Stimulated activated naive B cell treated with anti-CD40 and anti-IgM and Interleukin-4, amounts not matched to agents 10 μg/mL and 1 μg/mL and 100 μg/mL, for 72 hours (primary cell): ENCODE measurements around the gene SPRN.
A peak's percentile ranks its signal among the peaks of the same experiment; 100 is the strongest.
"Not testable (repeated sequence)": the region's sequence is repeated elsewhere in the genome, so short reads cannot be mapped to it uniquely, and the experiment has no call there.

Experiments used
- ATAC-seq, 2 donors: fragments of 150-1000 bp; cut with Tn5 transposase; replicated peaks; 2 replicates each; pipeline ENCODE4 v1.10.0; 2021; ENCODE audit warnings: moderate library complexity in 1 of 2
- DNase-seq: peaks from one replicate; pipeline ENCODE4 v3.0.0; 2021
- H3K27ac Mint-ChIP-seq: one replicate; pipeline ENCODE4 v1.8.0; 2022; ENCODE audit warnings: mild to moderate bottlenecking, mixed read lengths
- H3K27me3 Mint-ChIP-seq, 2 donors: one replicate each; pipeline ENCODE4 v1.8.0; 2022; ENCODE audit warnings: mixed read lengths in 2 of 2
- H3K36me3 Mint-ChIP-seq, 2 donors: one replicate each; pipeline ENCODE4 v1.8.0; 2022; ENCODE audit warnings: mixed read lengths in 2 of 2, mild to moderate bottlenecking in 1 of 2
- H3K4me1 Mint-ChIP-seq, 2 donors: one replicate each; pipeline ENCODE4 v1.8.0; 2022; ENCODE audit warnings: mixed read lengths in 2 of 2, mild to moderate bottlenecking in 1 of 2
- H3K4me3 Mint-ChIP-seq, 2 donors: one replicate each; pipeline ENCODE4 v1.8.0; 2022; ENCODE audit warnings: mild to moderate bottlenecking in 2 of 2, mixed read lengths in 2 of 2, moderate library complexity in 1 of 2
- H3K9me3 Mint-ChIP-seq, 2 donors: one replicate each; pipeline ENCODE4 v1.8.0; 2022; ENCODE audit warnings: mixed read lengths in 2 of 2, mild to moderate bottlenecking in 1 of 2

SPRN gene, protein sequence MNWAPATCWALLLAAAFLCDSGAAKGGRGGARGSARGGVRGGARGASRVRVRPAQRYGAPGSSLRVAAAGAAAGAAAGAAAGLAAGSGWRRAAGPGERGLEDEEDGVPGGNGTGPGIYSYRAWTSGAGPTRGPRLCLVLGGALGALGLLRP

DNA sequence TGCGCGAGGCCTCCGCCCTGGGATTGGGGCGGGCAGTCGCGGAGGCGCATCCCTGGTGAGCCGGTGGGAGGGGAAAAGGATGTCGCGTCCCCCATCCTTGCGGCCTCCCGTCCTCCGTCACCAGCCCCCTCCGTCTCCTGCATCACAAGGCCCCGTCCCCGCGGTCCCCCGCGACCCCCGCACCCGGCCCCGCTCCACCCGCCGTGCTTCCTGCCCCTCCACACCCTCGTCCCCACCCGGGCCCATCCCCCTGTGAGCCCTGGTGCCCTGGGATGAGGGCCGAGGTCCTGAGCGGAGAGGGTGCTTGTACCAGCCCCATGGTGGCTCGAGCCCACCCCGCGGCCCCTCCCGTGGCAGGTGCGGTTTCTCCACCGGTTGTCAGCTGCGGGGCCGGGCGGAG, at the start of gene SPRN:
Gene SPRN, minus strand, starts transcription at position 25 of the 400 bp plus-strand sequence. CDS start 944 bp downstream, outside the sequence.
- ATAC-seq, result peak in 1 of 2 donors; percentile 2
- H3K27me3 Mint-ChIP-seq, H3K27ac Mint-ChIP-seq, DNase-seq, H3K9me3 Mint-ChIP-seq: not testable (repeated sequence)
- Mint-ChIP-seq H3K4me3 (peak within 1 kb of the TSS; percentile 78 to 83), H3K4me1 (peaks cover 8 to 12% of the 10 kb centered on the region in 2 donors), H3K36me3 (peaks cover 12 to 18% of the 10 kb centered on the region in 2 donors)

DNA sequence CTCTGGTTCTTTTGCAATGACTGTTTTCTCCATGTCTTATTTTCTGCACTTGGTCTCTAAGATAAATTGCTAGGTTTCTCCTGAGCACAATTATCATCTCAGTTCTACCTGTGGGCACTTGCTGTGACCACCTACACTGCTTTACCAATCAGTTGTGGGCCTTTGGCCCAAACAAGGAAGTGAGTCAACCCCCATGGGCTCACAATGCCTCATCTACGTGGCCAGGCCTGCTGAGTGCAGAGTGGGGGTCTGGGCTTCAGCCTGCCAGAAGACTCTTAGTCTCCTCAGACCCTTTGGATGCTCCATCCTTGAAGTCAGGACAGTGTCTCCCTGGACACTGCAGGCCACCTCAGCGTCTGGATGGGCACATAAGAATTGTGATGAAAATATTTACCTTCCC, 49.6 kb upstream of the SPRN start:
- DNase-seq, result no peak
- Mint-ChIP-seq H3K27ac (no peak overlapping the region), H3K4me1 (peaks cover 8 to 13% of the 10 kb centered on the region in 2 donors), H3K36me3 (peaks cover 7 to 22% of the 10 kb centered on the region in 2 donors), H3K27me3 (peaks cover 0 to 3% of the 10 kb centered on the region in 2 donors), H3K9me3 (peaks cover 8 to 9% of the 10 kb centered on the region in 2 donors), H3K4me3 (no peak overlapping the region)
- ATAC-seq, result peak; percentile 69 to 72

DNA sequence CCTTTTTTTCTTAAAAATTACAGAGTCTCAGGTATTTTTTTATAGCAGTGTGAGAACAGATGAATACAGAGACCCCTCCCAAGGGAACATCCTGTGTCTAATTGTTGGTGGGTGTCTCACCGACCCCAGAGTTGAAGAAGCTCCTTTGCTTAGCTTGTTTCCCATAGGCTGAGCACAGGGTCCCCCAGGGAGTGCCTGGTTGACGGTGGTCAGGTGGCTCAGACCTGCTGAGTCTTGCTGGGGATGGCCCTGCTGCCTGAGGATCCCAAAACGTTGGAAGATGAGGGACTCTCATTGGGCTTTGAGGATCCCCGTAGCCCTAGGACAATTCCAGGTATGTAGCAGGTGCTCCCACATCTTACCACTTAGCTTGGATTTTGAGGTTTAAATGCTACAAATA, 48.8 kb upstream of the SPRN start:
- Mint-ChIP-seq H3K27ac (no peak overlapping the region), H3K9me3 (peaks cover 8 to 9% of the 10 kb centered on the region in 2 donors), H3K27me3 (peaks cover 0 to 3% of the 10 kb centered on the region in 2 donors)

DNA sequence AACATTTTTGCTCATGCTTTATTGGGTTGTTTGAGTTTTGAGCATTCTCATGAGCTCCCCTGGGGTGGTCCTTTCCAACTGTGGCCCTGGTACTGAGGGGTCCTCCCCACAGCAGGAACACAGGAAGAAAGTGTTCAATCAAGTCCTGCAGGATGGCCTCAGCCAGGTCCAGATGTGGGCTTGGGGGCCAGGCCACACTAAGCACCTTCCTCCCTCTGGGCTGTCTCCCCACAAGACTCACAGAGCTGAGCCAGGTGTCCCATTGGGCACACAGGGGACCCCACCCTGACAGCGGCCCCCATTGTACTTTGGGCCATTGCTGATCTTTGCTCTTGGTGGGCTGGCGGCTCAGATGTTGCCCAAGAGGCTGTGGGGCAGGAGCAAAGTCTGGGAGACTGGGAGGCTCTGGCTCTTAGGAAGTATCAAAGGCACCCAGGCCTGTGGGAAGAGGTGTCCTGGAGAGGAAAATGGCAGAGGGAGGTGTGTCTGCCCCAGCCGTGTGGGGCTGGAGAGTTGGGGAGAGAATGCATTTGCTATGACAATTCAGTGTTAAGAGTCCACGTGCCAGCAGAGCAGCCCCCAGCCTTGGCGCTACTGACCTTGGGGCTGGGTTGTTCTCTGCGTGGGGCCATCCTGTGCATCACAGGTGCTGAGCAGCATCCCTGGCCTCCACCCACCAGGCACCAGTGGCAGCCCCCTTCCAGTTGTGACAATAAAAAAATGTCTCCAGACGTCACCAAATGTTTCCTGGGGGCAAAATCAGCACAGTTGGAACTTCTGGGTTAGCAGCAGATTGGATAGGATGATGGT, 47.1 kb upstream of the SPRN start:
- Mint-ChIP-seq H3K27ac (peak overlapping the region; percentile 51), H3K27me3 (peaks cover 0 to 3% of the 10 kb centered on the region in 2 donors), H3K36me3 (peaks cover 18 to 35% of the 10 kb centered on the region in 2 donors), H3K4me1 (peaks cover 8 to 13% of the 10 kb centered on the region in 2 donors), H3K9me3 (peaks cover 8 to 9% of the 10 kb centered on the region in 2 donors), H3K4me3 (no peak overlapping the region)
- DNase-seq (no peak), ATAC-seq (no peak)

More for the DNA sequence above, 48.8 kb upstream of the SPRN start:
- no peak overlapping the region for H3K4me3 Mint-ChIP-seq
- no peak for DNase-seq
- ATAC-seq, result no peak
- H3K4me1 Mint-ChIP-seq, result peaks cover 8 to 13% of the 10 kb centered on the region in 2 donors
- peaks cover 9 to 24% of the 10 kb centered on the region in 2 donors for H3K36me3 Mint-ChIP-seq

DNA sequence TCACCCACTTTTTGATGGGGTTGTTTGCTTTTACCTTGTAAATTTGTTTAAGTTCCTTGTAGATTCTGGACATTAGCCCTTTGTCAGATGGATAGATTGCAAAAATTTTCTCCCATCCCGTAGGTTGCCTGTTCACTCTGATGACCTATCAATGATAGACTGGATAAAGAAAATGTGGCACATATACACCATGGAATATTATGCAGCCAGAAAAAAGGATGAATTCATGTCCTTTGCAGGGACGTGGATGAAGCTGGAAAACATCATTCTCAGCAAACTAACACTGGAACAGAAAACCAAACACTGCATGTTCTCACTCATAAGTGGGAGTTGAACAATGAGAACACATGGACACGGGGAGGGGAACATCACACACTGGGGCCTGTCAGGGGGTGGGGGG, 44.8 kb upstream of the SPRN start:
- peaks cover 8 to 13% of the 10 kb centered on the region in 2 donors for H3K4me1 Mint-ChIP-seq

DNA sequence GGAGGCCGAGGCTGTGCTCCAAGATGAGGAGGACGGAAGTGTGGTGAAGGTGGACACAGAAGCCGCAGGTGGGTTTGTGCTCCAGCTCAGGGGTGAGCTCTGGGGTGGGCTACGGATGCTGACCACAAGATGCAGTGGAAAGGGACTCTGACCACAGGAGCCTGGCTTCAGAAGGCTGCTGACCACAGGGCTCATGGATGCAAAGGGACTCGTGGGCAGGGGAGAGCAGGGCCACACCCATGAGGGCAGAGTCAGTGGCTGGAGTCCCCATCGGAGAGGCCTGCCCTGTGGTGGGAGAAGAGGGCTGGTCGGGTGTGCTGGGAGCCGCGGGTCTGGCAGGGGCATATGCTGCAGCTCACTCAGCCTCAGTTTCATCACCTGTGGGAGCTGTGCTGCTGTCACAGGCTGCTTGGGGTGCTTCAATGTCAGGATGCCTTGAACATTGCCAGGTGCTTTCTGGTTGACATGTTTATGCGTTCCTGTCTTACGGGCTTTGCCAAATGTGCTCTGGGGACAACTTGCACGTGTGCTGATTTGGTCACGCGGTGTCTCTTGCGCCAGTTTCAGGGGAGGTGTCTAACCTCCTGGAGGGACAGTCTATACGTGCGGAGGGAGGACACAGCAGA, 43.0 kb upstream of the SPRN start:
- H3K4me3 Mint-ChIP-seq, result no peak overlapping the region
- DNase-seq (no peak), ATAC-seq (no peak)
- no peaks in the 10 kb centered on the region for H3K4me1 Mint-ChIP-seq
- H3K36me3 Mint-ChIP-seq, result peaks cover 21 to 30% of the 10 kb centered on the region in 2 donors
- peaks cover 0 to 3% of the 10 kb centered on the region in 2 donors for H3K27me3 Mint-ChIP-seq
- no peak overlapping the region for H3K27ac Mint-ChIP-seq
- H3K9me3 Mint-ChIP-seq, result peaks cover 3 to 5% of the 10 kb centered on the region in 2 donors

More for the DNA sequence above, 44.8 kb upstream of the SPRN start:
- H3K4me3 Mint-ChIP-seq, H3K9me3 Mint-ChIP-seq, DNase-seq, ATAC-seq, H3K27ac Mint-ChIP-seq, H3K27me3 Mint-ChIP-seq: not testable (repeated sequence)
- H3K36me3 Mint-ChIP-seq, result peaks cover 21 to 35% of the 10 kb centered on the region in 2 donors

DNA sequence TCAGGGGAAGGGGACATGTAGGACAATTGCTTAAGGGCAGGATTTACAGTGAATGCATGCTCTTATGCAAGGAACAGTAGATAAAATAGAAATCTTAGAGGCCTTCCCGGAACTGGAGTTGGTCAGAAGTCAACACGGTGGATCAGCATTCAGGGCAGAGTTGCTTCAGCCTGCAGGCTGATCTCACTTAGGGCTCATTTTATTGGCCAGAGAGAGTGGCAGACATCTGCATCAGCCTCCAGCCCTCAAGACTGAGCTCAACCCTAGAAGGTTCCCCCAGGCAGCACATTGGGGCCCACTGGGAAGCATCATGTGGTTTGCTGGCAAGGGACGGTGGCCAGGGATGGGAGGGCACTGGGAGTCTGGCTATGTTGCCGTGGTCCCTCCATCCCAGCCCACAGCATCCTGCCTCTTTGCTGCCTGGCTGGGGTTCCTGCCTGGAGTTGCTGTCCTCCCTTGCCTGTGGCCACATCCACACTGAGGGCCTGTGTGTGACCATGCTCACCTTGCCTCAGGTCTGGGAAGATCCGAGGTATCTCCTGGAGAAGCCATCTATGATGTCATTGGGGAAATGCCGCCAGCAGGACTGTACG, 42.4 kb upstream of the SPRN start:
- ATAC-seq (no peak), DNase-seq (no peak)
- Mint-ChIP-seq H3K36me3 (peaks cover 21 to 30% of the 10 kb centered on the region in 2 donors), H3K27me3 (peaks cover 0 to 3% of the 10 kb centered on the region in 2 donors), H3K4me3 (no peak overlapping the region), H3K27ac (no peak overlapping the region), H3K9me3 (peaks cover 3 to 5% of the 10 kb centered on the region in 2 donors), H3K4me1 (no peaks in the 10 kb centered on the region)

DNA sequence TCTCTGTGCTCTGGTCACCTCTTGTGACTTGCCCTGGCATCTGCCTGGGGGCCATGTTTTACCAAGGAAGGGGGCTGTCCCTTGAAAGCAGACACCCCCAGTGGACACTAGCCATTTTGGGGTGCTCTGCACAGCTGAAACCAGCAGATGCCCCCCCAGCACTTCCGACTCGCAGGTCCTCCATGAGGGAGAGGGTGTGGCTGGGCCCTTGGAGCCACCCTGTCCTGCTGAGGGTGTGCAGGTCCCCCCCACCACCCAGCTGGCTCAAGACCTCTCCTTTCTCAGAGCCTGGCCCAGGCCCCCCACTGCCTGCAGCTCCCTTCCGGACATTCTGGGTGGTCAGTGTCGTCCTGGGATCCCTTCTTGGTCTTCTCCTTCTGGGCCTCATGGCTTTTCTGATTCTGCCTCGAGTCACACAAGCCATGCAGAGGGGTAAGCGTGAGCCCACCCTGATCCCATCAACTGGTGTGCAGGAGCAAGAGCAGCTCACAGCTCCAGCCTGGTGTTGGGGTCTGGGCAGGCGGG, 41.6 kb upstream of the SPRN start:
- DNase-seq, result no peak
- H3K4me3 Mint-ChIP-seq, result no peak overlapping the region
- no peaks in the 10 kb centered on the region for H3K4me1 Mint-ChIP-seq
- H3K27me3 Mint-ChIP-seq, result peaks cover 0 to 3% of the 10 kb centered on the region in 2 donors
- no peak for ATAC-seq
- peaks cover 0 to 3% of the 10 kb centered on the region in 2 donors for H3K9me3 Mint-ChIP-seq
- H3K36me3 Mint-ChIP-seq, result peaks cover 21 to 25% of the 10 kb centered on the region in 2 donors
- H3K27ac Mint-ChIP-seq, result no peak overlapping the region

DNA sequence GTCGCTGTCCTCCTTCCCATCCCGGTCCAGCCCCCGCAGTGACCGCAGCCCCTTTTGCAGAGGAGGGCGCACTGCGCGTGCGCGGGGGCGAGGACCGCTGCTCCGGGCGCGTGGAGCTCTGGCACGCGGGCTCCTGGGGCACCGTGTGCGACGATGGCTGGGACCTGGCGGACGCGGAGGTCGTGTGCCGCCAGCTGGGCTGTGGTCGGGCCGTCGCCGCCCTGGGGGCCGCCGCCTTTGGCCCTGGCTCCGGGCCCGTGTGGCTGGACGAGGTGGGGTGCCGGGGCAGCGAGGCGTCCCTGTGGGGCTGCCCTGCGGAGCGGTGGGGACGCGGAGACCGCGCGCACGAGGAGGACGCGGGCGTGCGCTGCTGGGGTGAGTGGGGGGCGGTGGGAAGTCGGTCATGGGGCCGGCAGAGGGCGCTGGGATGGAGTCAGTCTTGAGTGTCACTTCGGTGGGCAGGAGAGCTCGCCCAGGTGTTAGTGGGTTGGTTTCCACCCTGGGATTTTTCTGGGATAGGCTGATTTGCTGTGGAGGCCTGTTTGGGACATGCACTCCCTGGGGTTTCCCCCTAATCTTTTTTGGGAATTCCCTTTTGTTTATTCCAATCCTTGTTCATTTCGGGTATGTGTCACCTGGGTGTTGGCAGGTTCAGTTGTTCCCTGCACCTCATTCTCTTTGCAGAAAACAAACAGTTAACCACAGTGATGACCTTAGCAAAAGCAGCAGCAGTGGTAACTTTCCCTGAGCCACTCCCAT, 40.9 kb upstream of the SPRN start:
- Mint-ChIP-seq H3K4me1 (no peaks in the 10 kb centered on the region), H3K27ac (no peak overlapping the region), H3K27me3 (peaks cover 0 to 3% of the 10 kb centered on the region in 2 donors), H3K36me3 (peaks cover 21 to 25% of the 10 kb centered on the region in 2 donors), H3K9me3 (peaks cover 0 to 3% of the 10 kb centered on the region in 2 donors), H3K4me3 (no peak overlapping the region)
- ATAC-seq, result no peak
- no peak for DNase-seq

DNA sequence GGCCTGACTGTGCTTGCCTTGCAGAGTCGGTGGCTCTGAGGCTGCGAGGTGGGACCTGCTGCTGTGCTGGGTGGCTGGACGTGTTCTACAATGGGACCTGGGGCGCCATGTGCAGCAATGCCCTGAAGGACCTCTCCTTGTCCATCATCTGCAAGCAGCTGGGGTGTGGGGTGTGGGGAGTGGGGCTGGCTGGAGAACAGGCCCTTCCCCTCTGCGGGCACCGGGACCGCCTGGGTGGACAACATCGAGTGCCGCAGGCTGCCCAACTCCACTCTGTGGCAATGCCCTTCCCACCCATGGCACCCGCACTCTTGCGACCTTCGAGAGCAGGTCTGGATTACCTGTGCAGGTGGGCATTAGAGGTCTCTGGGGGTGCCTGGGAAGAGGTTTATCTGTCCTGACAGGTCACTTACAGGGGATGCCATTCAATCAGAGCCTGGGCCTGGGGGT, 40.2 kb upstream of the SPRN start:
- no peaks in the 10 kb centered on the region for H3K4me1 Mint-ChIP-seq
- H3K9me3 Mint-ChIP-seq, result peaks cover 0 to 3% of the 10 kb centered on the region in 2 donors
- no peak overlapping the region for H3K4me3 Mint-ChIP-seq
- H3K27me3 Mint-ChIP-seq, result peaks cover 0 to 3% of the 10 kb centered on the region in 2 donors
- ATAC-seq (no peak), DNase-seq (no peak)
- peaks cover 17 to 21% of the 10 kb centered on the region in 2 donors for H3K36me3 Mint-ChIP-seq
- no peak overlapping the region for H3K27ac Mint-ChIP-seq

DNA sequence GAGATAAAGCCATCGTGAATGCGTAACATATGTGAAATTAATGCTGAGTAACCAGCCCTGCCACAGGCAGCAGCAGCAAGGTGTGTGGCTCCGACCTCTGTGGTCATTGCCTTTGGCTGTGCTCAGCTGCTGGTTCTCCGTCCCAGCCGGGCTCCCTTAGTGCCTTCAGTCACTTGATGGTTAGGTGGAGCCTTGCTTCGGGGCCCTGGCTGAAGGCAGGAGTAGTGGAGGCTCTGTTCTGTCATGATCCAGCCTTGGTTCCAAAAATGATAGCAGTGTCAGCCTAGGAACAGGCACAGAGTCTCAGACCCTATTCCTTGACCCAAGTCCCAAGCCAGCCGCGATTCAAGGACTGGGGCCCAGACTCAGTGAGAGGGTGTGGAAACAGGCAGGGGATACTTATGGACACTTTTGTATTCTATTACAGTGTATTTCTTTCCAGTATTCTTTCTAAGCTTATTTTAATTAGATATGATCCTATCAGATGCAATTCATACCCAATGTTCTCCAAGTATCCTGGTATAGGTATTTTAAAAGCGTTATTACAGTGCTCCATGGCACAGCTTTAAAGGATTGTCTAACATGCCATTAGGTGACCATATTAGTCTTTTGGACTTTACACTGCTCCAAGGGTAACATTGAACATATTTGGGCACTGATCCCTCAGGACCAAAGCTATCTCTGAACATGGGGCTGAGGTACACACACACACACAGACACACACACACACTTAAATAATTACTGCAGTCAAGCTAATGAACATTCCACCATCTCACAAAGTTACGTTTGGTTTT, 38.3 kb upstream of the SPRN start:
- H3K36me3 Mint-ChIP-seq, result peaks cover 7 to 13% of the 10 kb centered on the region in 2 donors
- no peak overlapping the region for H3K4me3 Mint-ChIP-seq
- no peak for ATAC-seq
- H3K9me3 Mint-ChIP-seq, result no peaks in the 10 kb centered on the region
- no peak for DNase-seq
- no peak overlapping the region for H3K27ac Mint-ChIP-seq
- H3K27me3 Mint-ChIP-seq, result peaks cover 0 to 3% of the 10 kb centered on the region in 2 donors
- no peaks in the 10 kb centered on the region for H3K4me1 Mint-ChIP-seq

DNA sequence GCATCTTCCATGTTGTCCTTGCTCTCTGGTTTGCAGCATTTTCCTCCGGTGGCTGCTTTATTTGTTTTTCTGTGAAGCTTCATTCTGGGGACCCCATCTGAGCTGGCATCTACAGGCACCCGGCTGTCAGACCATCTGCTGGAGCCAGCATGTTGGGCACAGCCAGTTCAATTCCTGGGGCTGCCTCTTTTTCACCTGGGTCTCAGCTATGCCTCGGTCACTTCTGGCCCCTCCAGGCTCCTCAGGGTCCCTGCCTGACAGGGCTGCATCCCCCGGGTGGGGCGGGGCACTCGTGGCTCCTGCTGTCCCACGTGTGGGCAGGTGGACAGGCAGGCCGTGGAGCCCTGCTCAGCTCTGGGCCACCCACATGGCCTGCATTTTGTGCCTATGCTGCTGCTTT, 37.4 kb upstream of the SPRN start:
- no peak overlapping the region for H3K27ac Mint-ChIP-seq
- H3K36me3 Mint-ChIP-seq, result peaks cover 2 to 5% of the 10 kb centered on the region in 2 donors
- peaks cover 0 to 3% of the 10 kb centered on the region in 2 donors for H3K27me3 Mint-ChIP-seq
- H3K4me1 Mint-ChIP-seq, result no peaks in the 10 kb centered on the region
- no peaks in the 10 kb centered on the region for H3K9me3 Mint-ChIP-seq
- no peak overlapping the region for H3K4me3 Mint-ChIP-seq
- no peak for DNase-seq
- no peak for ATAC-seq

DNA sequence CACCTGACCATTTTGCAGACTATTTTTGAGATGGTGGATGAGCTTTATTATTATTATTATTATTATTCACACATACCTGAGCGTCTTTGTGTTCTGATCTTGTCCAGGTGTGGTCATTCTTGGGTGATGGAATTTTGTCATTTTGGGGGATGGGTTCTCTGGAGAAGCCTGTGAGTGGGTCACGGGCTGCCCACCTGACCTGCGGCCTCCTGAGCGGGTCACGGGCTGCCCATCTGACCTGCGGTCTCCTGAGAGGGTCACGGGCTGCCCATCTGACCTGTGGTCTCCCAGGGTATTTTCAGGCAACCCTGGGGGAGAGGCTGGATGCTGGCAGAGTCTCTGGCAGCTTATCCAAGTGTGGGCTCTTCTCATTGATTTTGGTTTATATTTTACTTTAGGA, 36.6 kb upstream of the SPRN start:
- ATAC-seq (no peak), DNase-seq (no peak)
- H3K4me1 Mint-ChIP-seq, result no peaks in the 10 kb centered on the region
- H3K36me3 Mint-ChIP-seq, result peaks cover 0 to 5% of the 10 kb centered on the region in 2 donors
- H3K4me3 Mint-ChIP-seq, result no peak overlapping the region
- no peaks in the 10 kb centered on the region for H3K9me3 Mint-ChIP-seq
- H3K27ac Mint-ChIP-seq, result no peak overlapping the region
- no peaks in the 10 kb centered on the region for H3K27me3 Mint-ChIP-seq
